GM12864 (cell line): ENCODE data around the gene ZFAND3.
"Not testable (repeated sequence)": the region's sequence is repeated elsewhere in the genome, so short reads cannot be mapped to it uniquely, and the experiment has no call there.

Source experiments
- DNase-seq: peaks from one replicate; pipeline ENCODE4 v3.0.0-alpha.2; 2011; ENCODE audit warnings: low read depth
- H3K4me3 ChIP-seq: 2 replicates; pipeline ENCODE4 v1.5.1; 2011; ENCODE audit warnings: mild to moderate bottlenecking, low read depth, low read length, control low read depth
- TF ChIP-seq, protein P1 (sequence below): IDR thresholded peaks from 2 replicates; pipeline ENCODE4 v1.5.1; 2011; ENCODE audit warnings: low read depth, mild to moderate bottlenecking, moderate library complexity, low read length, control low read depth, inconsistent platforms; ENCODE audit errors: missing control alignments

Gene ZFAND3

DNA sequence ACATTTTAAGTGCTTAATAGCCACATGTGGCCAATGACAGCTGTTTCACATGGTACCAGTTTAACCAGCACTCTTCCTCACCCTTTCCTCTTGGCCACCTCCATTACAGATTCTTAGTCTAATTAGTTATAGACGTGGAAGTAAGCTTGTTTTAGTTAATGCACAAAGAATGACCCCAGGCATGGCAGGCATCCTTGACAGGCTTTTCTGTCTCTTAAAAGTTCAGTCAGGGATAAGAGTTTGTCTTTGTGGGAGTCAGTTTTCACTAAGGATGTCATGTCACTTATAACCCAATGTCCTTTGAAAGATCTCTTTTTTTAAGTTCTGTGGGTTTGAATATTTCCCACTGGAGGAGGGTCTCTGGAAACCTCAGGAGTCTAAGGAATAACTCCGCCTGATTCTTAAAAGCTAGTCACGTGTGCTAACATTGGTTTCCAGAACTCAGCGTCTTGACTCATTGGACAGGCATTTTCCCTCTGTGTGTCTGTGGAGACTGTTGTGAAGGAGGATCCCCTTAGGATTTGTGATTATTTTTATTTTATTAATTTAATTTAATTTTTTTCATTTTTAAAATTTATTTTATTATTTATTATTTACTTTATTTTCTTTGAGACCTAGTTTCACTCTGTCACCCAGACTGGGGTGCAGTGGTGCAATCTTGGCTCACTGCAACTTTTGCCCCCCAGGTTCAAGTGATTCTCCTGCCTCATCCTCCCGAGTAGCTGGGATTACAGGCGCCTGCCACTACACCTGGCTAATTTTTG, 171.4 kb downstream of the ZFAND3 start:
- TF ChIP-seq, protein P1, sequence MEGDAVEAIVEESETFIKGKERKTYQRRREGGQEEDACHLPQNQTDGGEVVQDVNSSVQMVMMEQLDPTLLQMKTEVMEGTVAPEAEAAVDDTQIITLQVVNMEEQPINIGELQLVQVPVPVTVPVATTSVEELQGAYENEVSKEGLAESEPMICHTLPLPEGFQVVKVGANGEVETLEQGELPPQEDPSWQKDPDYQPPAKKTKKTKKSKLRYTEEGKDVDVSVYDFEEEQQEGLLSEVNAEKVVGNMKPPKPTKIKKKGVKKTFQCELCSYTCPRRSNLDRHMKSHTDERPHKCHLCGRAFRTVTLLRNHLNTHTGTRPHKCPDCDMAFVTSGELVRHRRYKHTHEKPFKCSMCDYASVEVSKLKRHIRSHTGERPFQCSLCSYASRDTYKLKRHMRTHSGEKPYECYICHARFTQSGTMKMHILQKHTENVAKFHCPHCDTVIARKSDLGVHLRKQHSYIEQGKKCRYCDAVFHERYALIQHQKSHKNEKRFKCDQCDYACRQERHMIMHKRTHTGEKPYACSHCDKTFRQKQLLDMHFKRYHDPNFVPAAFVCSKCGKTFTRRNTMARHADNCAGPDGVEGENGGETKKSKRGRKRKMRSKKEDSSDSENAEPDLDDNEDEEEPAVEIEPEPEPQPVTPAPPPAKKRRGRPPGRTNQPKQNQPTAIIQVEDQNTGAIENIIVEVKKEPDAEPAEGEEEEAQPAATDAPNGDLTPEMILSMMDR: no peak

DNA sequence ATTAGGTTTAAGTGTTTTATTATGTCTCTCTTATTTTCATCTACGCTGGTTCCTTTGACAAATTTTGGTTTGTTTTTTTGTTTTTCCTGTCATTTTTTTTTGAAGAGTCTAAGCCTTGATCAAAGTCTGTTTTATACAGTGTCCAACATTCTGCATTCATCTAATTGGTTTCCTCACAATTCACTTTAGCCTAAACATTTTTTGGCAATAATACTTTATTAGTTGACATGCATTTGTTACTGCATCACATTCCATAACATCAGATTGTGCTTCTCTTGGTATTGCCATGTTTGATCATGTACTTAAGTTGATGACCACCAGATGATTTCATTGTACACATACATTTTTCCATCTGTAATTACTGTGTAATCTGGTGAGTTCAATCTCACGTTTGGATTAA, 173.2 kb downstream of the ZFAND3 start:
- TF ChIP-seq, protein P1: no peak
- H3K4me3 ChIP-seq: no peak overlapping the region
- DNase-seq: no peak

More for the DNA sequence above, 171.4 kb downstream of the ZFAND3 start:
- no peak for DNase-seq
- no peak overlapping the region for H3K4me3 ChIP-seq

DNA sequence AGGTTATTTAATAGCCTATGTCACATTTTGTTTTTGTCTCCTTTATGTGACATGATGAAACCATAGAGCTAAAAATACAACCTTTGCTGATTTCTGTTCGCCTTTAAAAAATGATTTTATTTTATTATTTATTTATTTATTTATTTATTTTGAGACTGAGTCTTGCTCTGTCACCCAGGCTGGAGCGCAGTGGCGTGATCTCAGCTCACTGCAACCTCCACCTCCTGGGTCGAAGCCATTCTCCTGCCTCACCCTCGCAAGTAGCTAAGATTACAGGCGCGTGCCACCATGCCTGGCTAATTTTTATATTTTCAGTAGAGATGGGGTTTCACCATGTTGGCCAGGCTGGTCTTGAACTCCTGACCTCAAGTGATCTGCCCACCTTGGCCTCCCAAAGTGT, 173.7 kb downstream of the ZFAND3 start:
- H3K4me3 ChIP-seq, DNase-seq: not testable (repeated sequence)

DNA sequence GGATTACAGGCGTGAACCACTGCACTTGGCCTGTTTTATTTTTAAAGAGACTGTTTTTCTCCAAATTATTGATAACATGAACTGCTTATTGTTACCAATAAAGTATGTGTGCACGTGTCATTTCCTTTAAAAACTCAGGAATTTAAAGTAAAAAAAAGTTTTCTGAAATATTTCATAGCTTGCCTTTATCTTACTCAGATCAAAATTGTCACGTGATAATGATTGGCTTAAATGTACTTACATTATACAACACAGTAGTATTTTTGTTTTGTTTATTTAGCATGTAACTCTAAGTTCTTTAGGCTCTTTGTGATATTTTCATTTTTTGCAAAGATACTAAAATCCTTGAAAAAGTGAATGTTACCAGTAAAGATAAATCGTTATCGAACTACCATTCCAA, 174.1 kb downstream of the ZFAND3 start:
- TF ChIP-seq, protein P1: no peak
- DNase-seq: no peak
- no peak overlapping the region for H3K4me3 ChIP-seq

DNA sequence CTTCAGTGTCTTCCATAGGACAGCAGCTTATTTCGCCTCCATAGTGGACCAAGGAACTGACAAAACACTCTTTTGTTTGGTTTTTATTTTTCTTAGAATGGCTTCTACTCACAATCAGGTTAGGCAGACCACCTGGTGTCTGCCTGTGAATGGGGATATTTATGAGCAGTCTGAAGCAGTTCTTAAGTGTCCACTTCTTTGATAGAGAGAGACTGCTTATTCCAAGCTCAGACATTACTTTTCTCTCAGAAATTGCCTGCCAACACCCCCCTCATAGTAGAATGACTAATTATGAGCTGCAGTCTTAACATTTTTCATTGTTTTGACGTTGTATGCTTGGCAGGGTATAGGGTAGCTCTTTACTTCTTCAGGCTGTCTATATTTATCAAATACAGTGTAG, 174.7 kb downstream of the ZFAND3 start:
- no peak overlapping the region for H3K4me3 ChIP-seq
- DNase-seq: no peak
- TF ChIP-seq, protein P1: no peak

DNA sequence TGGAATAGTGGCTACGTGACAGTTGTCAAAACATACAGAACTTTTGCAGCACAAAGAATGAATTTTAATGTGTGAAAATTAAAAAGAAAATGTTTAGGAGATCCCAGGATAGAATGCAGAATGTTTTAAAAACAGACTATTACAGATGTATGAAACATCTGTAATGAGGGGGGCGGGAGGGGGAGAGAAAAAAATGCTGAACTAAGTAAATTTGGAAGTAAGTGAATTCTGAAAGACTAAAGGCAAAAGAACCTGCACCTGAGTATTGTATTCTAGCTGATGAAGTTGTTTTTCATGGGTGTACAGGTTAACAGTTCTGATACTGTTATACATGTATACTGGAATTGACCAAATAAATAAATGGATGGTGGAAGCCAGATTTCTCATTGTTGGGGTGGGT, 178.8 kb downstream of the ZFAND3 start:
- no peak for DNase-seq
- H3K4me3 ChIP-seq: no peak overlapping the region

DNA sequence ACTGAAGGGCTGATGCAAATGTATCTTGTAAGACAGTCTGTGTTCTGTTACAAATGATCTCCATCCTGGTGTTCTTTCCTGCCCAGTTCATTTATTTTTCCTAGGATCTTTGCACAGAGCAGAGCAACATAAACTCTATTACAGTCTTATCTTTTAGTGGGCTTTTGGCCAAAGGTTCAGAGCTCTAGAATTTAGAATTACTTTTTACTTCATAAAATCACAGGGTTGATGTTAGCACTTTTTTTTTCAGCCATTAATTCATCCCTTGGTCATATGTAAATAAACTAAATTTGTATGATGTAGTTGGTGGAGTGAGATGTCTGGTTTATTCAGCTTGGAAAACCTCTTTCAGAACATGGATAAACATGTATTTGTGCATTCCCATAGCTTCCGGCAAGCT, 181.9 kb downstream of the ZFAND3 start:
- no peak overlapping the region for H3K4me3 ChIP-seq
- no peak for DNase-seq
- TF ChIP-seq, protein P1: no peak

More for the DNA sequence above, 178.8 kb downstream of the ZFAND3 start:
- TF ChIP-seq, protein P1: no peak
